Transverse colon (tissue), 4 donors: ENCODE data around the gene NME4. TPM values are rescaled to one million over a fixed set of nuclear protein-coding genes. Genes with fewer than 3 reads are reported as not detected.

ENCODE experiments used
- DNase-seq: peaks from one replicate; pipeline ENCODE4 v3.0.0-alpha.2; 2019
- H3K27ac ChIP-seq, 4 donors: fragments of 200-600 bp; sonication (generic); 2 replicates each; pipeline ENCODE4 v1.5.1; 2016 to 2018; ENCODE audit warnings: inconsistent platforms in 4 of 4
- H3K27me3 ChIP-seq: fragments of 200-600 bp; sonication (generic); 2 replicates; pipeline ENCODE4 v1.5.1; 2017; ENCODE audit warnings: inconsistent platforms
- H3K36me3 ChIP-seq, 4 donors: fragments of 200-600 bp; sonication (generic); 2 replicates each; pipeline ENCODE4 v1.5.1; 2017 to 2019; ENCODE audit warnings: inconsistent platforms in 4 of 4
- H3K4me1 ChIP-seq, 4 donors: fragments of 200-600 bp; sonication (generic); 2 replicates each; pipeline ENCODE4 v1.5.1; 2017 to 2020; ENCODE audit warnings: inconsistent platforms in 4 of 4
- H3K4me3 ChIP-seq, 4 donors: fragments of 200-600 bp; sonication (generic); 1 replicate in 1 of 4; 2 replicates in 3 of 4; pipeline versions ENCODE4 v1.5.1 to v1.6.1; 2017 to 2019; ENCODE audit warnings: inconsistent platforms in 4 of 4
- H3K9me3 ChIP-seq, 2 donors: fragments of 200-600 bp; sonication (generic); 2 replicates each; pipeline ENCODE4 v1.5.1; 2017 to 2019; ENCODE audit warnings: inconsistent platforms in 2 of 2
- CTCF ChIP-seq, 5 experiments: fragments of 200-600 bp in 3 of 5; fragments of 450-650 bp in 2 of 5; sonication (generic) in 3 of 5; IDR thresholded peaks; 1 replicate in 2 of 5; 2 replicates in 3 of 5; pipeline ENCODE4 v1.5.1; 2016 to 2017; ENCODE audit warnings: antibody characterized with exemption in 5 of 5, inconsistent platforms in 3 of 5, mild to moderate bottlenecking in 2 of 5, moderate library complexity in 1 of 5
- EP300 ChIP-seq: sonication (generic); formaldehyde crosslinking; IDR thresholded peaks from one replicate; pipeline ENCODE4 v1.6.1; 2017; ENCODE audit warnings: antibody characterized with exemption, low read depth
- POLR2A ChIP-seq: fragments of 450-650 bp; IDR thresholded peaks from one replicate; pipeline ENCODE4 v1.6.1; 2016; ENCODE audit warnings: antibody characterized with exemption, mild to moderate bottlenecking, moderate library complexity
- POLR2AphosphoS5 ChIP-seq, 3 donors: sonication (generic); formaldehyde crosslinking; IDR thresholded peaks; one replicate each; pipeline ENCODE4 v1.6.1; 2016; ENCODE audit warnings: antibody characterized with exemption in 3 of 3
- WGBS, 2 donors: methylation state at CpG; one replicate each; pipeline ENCODE4 v1.1.5; 2018; ENCODE audit warnings: low coverage in 1 of 2; 5-methylcytosine and 5-hydroxymethylcytosine counted together
- in situ Hi-C, 4 donors: fragments of 200-750 bp; cut with MboI; loops; one replicate each; pipeline versions ENCODE4 v1.15.0 to v1.15.1; 2017; ENCODE audit warnings: low sequenced_read_pairs in 3 of 4, low pct_ligation_motif_present in 1 of 4, low pct_unique_long_range_greater_than_20kb in 1 of 4
- intact Hi-C: fragments of 100-400 bp; cut with DNase I; formaldehyde crosslinking; loops from one replicate; pipeline ENCODE4 v1.15.1; 2023; ENCODE audit warnings: low total_unique reads
- total RNA-seq, 4 donors: library from RNA; depleted of rRNA; stranded (reverse); fragments of >200 nt; gene quantifications; one replicate each; pipeline ENCODE4 v1.1.0, GENCODE V29; 2016

Gene NME4
- total RNA-seq, 4 donors from 2014 or later: 37.5 to 82.3 (median 58.1) TPM

GRCh38 chr16:354291-354881 is 42.6 kb upstream of the NME4 start:
- TF ChIP-seq CTCF (IDR thresholded peaks at IDR 0.05): no peak
- TF ChIP-seq EP300: no peak
- no peak for TF ChIP-seq POLR2AphosphoS5 (IDR thresholded peaks at IDR 0.05)
- no peak for TF ChIP-seq POLR2A
- intact Hi-C loops (loop anchor here (10.0 kb wide), 1 partner anchor 110 kb away; no protein-coding TSS in a partner anchor), in situ Hi-C loops (no loop called here)
- DNase-seq: no peak
- Histone ChIP-seq H3K4me3 (no peak overlapping the region), H3K36me3 (no peaks in the 10 kb centered on the region), H3K27ac (no peak overlapping the region), H3K9me3 (no peaks in the 10 kb centered on the region), H3K4me1 (peaks cover 0 to 26% (median 22%) of the 10 kb centered on the region in 4 donors), H3K27me3 (no peaks in the 10 kb centered on the region)
- WGBS, 2 donors: 95% methylated on average over 12 of the region's 12 CpGs; no CpG with 5 or more reads in 1 of the 2 donors

GRCh38 chr16:354971-355461 is 42.0 kb upstream of the NME4 start:
- WGBS, 2 donors: 80% methylated on average over 10 of the region's 10 CpGs; no CpG with 5 or more reads in 1 of the 2 donors
- H3K27me3 ChIP-seq: no peaks in the 10 kb centered on the region
- H3K4me3 ChIP-seq: no peak overlapping the region
- H3K27ac ChIP-seq: no peak overlapping the region
- no peaks in the 10 kb centered on the region for H3K36me3 ChIP-seq
- no peak for TF ChIP-seq POLR2A
- TF ChIP-seq EP300: no peak
- no peak for TF ChIP-seq CTCF (IDR thresholded peaks at IDR 0.05)
- no peak for TF ChIP-seq POLR2AphosphoS5 (IDR thresholded peaks at IDR 0.05)
- peaks cover 0 to 21% (median 18%) of the 10 kb centered on the region in 4 donors for H3K4me1 ChIP-seq
- in situ Hi-C loops (no loop called here), intact Hi-C loops (loop anchor here (10.0 kb wide), 1 partner anchor 110 kb away; no protein-coding TSS in a partner anchor)
- H3K9me3 ChIP-seq: no peaks in the 10 kb centered on the region
- DNase-seq: no peak

- TF ChIP-seq POLR2A: no peak
- TF ChIP-seq CTCF (IDR thresholded peaks at IDR 0.05): no peak
- no peak for TF ChIP-seq POLR2AphosphoS5 (IDR thresholded peaks at IDR 0.05)
- no peak for TF ChIP-seq EP300
- 76 to 80% methylated on average over 1 to 10 of the region's 12 CpGs for WGBS, 2 donors
- in situ Hi-C loops (no loop called here), intact Hi-C loops (loop anchor here (10.0 kb wide), 1 partner anchor 112 kb away; no protein-coding TSS in a partner anchor)
- H3K27ac ChIP-seq: no peak overlapping the region
- H3K4me1 ChIP-seq: peaks cover 0 to 6% (median 5%) of the 10 kb centered on the region in 4 donors
- H3K27me3 ChIP-seq: no peaks in the 10 kb centered on the region
- no peaks in the 10 kb centered on the region for H3K36me3 ChIP-seq
- DNase-seq: no peak
- H3K9me3 ChIP-seq: no peaks in the 10 kb centered on the region
- no peak overlapping the region for H3K4me3 ChIP-seq
Measured at GRCh38 chr16:356741-357140, 40.3 kb upstream of the NME4 start.

GRCh38 chr16:359067-359763 is 37.8 kb upstream of the NME4 start:
- DNase-seq: peak; percentile 7
- H3K27ac ChIP-seq: no peak overlapping the region
- peaks cover 0 to 6% (median 3%) of the 10 kb centered on the region in 4 donors for H3K4me1 ChIP-seq
- in situ Hi-C loops: no loop called here
- no peaks in the 10 kb centered on the region for H3K9me3 ChIP-seq
- H3K4me3 ChIP-seq: no peak overlapping the region
- intact Hi-C loops: loop anchor here (10.0 kb wide), 1 partner anchor 114 kb away; no protein-coding TSS in a partner anchor
- 56 to 72% methylated on average over 9 to 18 of the region's 19 CpGs for WGBS, 2 donors
- TF ChIP-seq EP300 (no peak), POLR2AphosphoS5 (IDR thresholded peaks at IDR 0.05) (no peak), CTCF (IDR thresholded peaks at IDR 0.05) (no peak), POLR2A (no peak)
- H3K36me3 ChIP-seq: no peaks in the 10 kb centered on the region
- peaks cover 10% of the 10 kb centered on the region for H3K27me3 ChIP-seq
